ENCODE measurements around the gene APIP. TPM values are rescaled to one million over a fixed set of nuclear protein-coding genes. Genes with fewer than 3 reads are reported as not detected.
A peak's percentile ranks its signal among the peaks of the same experiment; 100 is the strongest.

Gene APIP
- total and polyA plus RNA-seq, 10 of the 15 experiments (the other 5 are each of a cell fraction or from before 2014, with no cell fraction given): 26.8 to 87.1 (median 52.8) TPM

- Histone ChIP-seq H3K4me2 (ENCODE audit: control insufficient read depth, insufficient read depth) (peak overlapping the region; percentile 62), H3K27ac (ENCODE audit: control insufficient read depth, insufficient read depth) (peak overlapping the region; percentile 75), H3K9me3 (replicated peaks; ENCODE audit: control insufficient read depth, insufficient read depth, low read length) (no peaks in the 10 kb centered on the region), H3K27me3 (replicated peaks in 1 of 2; ENCODE audit: control insufficient read depth in 2 of 2, insufficient read depth in 2 of 2, low read length in 1 of 2) (no peaks in the 10 kb centered on the region), H3K36me3 (ENCODE audit: control insufficient read depth in 2 of 2, insufficient read depth in 2 of 2, low read length in 1 of 2) (no peaks in the 10 kb centered on the region), H3K79me2 (ENCODE audit: control insufficient read depth, insufficient read depth, low read length) (peaks cover 37% of the 10 kb centered on the region), H2AFZ (ENCODE audit: control insufficient read depth, low read depth, low read length) (peak overlapping the region; percentile 80), H3K9ac (ENCODE audit: control insufficient read depth, insufficient read depth, low read length) (peak overlapping the region; percentile 81), H3K4me3 (peak overlapping the region; percentile 99), H3K4me1 (ENCODE audit: control insufficient read depth, insufficient read depth, low read length) (no peaks in the 10 kb centered on the region), H4K20me1 (ENCODE audit: control insufficient read depth, insufficient read depth) (no peaks in the 10 kb centered on the region)
- TF ChIP-seq ZNF274 (IDR thresholded peaks at IDR 0.05; ENCODE audit: insufficient read depth, insufficient read length) (no peak), PAX8 (IDR thresholded peaks at IDR 0.05) (0 out of 2 replicates have a peak, but pooled peaks have one; percentile 14), MLLT1 (IDR thresholded peaks at IDR 0.05) (peak; percentile 7; the same call in 1 of the 2 replicates), MTA3 (IDR thresholded peaks at IDR 0.05; ENCODE audit: borderline replicate concordance, low read length) (no peak), MXI1 (IDR thresholded peaks at IDR 0.05; ENCODE audit: low read depth, low read length) (peak; percentile 3; the same call in 1 of the 2 replicates)
- TF ChIP-seq, protein P1, sequence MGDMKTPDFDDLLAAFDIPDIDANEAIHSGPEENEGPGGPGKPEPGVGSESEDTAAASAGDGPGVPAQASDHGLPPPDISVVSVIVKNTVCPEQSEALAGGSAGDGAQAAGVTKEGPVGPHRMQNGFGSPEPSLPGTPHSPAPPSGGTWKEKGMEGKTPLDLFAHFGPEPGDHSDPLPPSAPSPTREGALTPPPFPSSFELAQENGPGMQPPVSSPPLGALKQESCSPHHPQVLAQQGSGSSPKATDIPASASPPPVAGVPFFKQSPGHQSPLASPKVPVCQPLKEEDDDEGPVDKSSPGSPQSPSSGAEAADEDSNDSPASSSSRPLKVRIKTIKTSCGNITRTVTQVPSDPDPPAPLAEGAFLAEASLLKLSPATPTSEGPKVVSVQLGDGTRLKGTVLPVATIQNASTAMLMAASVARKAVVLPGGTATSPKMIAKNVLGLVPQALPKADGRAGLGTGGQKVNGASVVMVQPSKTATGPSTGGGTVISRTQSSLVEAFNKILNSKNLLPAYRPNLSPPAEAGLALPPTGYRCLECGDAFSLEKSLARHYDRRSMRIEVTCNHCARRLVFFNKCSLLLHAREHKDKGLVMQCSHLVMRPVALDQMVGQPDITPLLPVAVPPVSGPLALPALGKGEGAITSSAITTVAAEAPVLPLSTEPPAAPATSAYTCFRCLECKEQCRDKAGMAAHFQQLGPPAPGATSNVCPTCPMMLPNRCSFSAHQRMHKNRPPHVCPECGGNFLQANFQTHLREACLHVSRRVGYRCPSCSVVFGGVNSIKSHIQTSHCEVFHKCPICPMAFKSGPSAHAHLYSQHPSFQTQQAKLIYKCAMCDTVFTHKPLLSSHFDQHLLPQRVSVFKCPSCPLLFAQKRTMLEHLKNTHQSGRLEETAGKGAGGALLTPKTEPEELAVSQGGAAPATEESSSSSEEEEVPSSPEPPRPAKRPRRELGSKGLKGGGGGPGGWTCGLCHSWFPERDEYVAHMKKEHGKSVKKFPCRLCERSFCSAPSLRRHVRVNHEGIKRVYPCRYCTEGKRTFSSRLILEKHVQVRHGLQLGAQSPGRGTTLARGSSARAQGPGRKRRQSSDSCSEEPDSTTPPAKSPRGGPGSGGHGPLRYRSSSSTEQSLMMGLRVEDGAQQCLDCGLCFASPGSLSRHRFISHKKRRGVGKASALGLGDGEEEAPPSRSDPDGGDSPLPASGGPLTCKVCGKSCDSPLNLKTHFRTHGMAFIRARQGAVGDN (IDR thresholded peaks at IDR 0.05): no peak
- TF ChIP-seq, protein P2, sequence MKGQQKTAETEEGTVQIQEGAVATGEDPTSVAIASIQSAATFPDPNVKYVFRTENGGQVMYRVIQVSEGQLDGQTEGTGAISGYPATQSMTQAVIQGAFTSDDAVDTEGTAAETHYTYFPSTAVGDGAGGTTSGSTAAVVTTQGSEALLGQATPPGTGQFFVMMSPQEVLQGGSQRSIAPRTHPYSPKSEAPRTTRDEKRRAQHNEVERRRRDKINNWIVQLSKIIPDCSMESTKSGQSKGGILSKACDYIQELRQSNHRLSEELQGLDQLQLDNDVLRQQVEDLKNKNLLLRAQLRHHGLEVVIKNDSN (IDR thresholded peaks at IDR 0.05; ENCODE audit: borderline replicate concordance, extremely low read length, insufficient read depth, low read depth, low read length): no peak
- BruUV-seq (replicated peaks): TSS peak; percentile 69
- intact Hi-C loops (cut with micrococcal nuclease; ENCODE audit: unreplicated experiment) (loop anchor here (2.0 kb wide), 1 partner anchor 474 kb away; no protein-coding TSS in a partner anchor), in situ Hi-C loops (cut with MboI) (no loop called here)
- ChIA-PET CTCF (interaction anchor here (0.6 to 2.6 kb wide), 10 partner anchors 8 to 488 kb away, joined by 3 to 17 read pairs (median 4); no protein-coding TSS in a partner anchor), POLR2A (interaction anchor here (0.6 kb wide), 1 partner anchor 1140 kb away, joined by 4 read pairs; no protein-coding TSS in a partner anchor), RAD21 (ENCODE audit: unreplicated experiment) (interaction anchor here (0.6 to 0.8 kb wide), 3 partner anchors 8 to 1791 kb away, joined by 3 read pairs; no protein-coding TSS in a partner anchor), SMC1A (ENCODE audit: uncharacterized antibody, unreplicated experiment) (interaction anchor here (0.6 to 2.9 kb wide), 3 partner anchors 9 to 250 kb away, joined by 3 to 10 read pairs (median 4); no protein-coding TSS in a partner anchor)
- no peak for FAIRE-seq
- WGBS (ENCODE audit: insufficient coverage, insufficient replicate concordance, low lambda C conversion rate, missing lambda C conversion rate): 15% methylated on average over 23 of the region's 23 CpGs
- peak; percentile 42 for ATAC-seq
- DNase-seq (ENCODE audit: low read depth, low spot score): no peak
Observed at GRCh38 chr11:34916843-34917770, 928 bp upstream of the APIP start.
